Ascending aorta (tissue), 2 donors: Measurements from ENCODE around the gene SRGAP3. TPM values are rescaled to one million over a fixed set of nuclear protein-coding genes. Genes with fewer than 3 reads are reported as not detected.

Source experiments
- DNase-seq, 2 donors: peaks; one replicate each; pipeline ENCODE4 v3.0.0-alpha.2; 2019; ENCODE audit warnings: low spot score in 2 of 2
- H3K27ac ChIP-seq, 2 donors: fragments of 200-600 bp; sonication (generic); one replicate each; pipeline ENCODE4 v1.5.1; 2016 to 2017; ENCODE audit warnings: mild to moderate bottlenecking in 1 of 2
- H3K27me3 ChIP-seq: fragments of 200-600 bp; sonication (generic); one replicate; pipeline ENCODE4 v1.5.1; 2017
- H3K36me3 ChIP-seq, 2 donors: fragments of 200-600 bp; sonication (generic); one replicate each; pipeline ENCODE4 v1.5.1; 2016
- H3K4me1 ChIP-seq, 2 donors: fragments of 200-600 bp; sonication (generic); one replicate each; pipeline ENCODE4 v1.5.1; 2016 to 2017; ENCODE audit warnings: mild to moderate bottlenecking in 1 of 2
- H3K4me3 ChIP-seq, 2 donors: fragments of 200-600 bp; sonication (generic); one replicate each; pipeline ENCODE4 v1.5.1; 2016 to 2017; ENCODE audit warnings: mild to moderate bottlenecking in 1 of 2
- H3K9me3 ChIP-seq, 2 donors: fragments of 200-600 bp; sonication (generic); one replicate each; pipeline ENCODE4 v1.5.1; 2016
- CTCF ChIP-seq, 3 experiments: fragments of 200-600 bp in 2 of 3; fragments of 450-650 bp in 1 of 3; sonication (generic) in 2 of 3; IDR thresholded peaks; one replicate each; pipeline ENCODE4 v1.5.1; 2016 to 2019; ENCODE audit warnings: antibody characterized with exemption in 3 of 3, mild to moderate bottlenecking in 1 of 3, moderate library complexity in 1 of 3
- intact Hi-C: fragments of 100-400 bp; cut with DNase I; formaldehyde crosslinking; loops from one replicate; pipeline ENCODE4 v1.15.1; 2023
- total RNA-seq: library from RNA; depleted of rRNA; stranded (reverse); fragments of >200 nt; gene quantifications from one replicate; pipeline ENCODE4 v1.1.0, GENCODE V29; 2016

SRGAP3 gene
- total RNA-seq, 1 donor from 2014 or later = 1.6 TPM

GRCh38 chr3:9217784-9218513 lies 31.5 kb downstream of the SRGAP3 start:
- Histone ChIP-seq H3K4me3 (no peak overlapping the region), H3K4me1 (no peaks in the 10 kb centered on the region), H3K27ac (no peak overlapping the region), H3K27me3 (no peaks in the 10 kb centered on the region), H3K36me3 (no peaks in the 10 kb centered on the region), H3K9me3 (no peaks in the 10 kb centered on the region)
- intact Hi-C loops = no loop called here
- TF ChIP-seq CTCF (IDR thresholded peaks at IDR 0.05) = no peak
- DNase-seq = no peak

GRCh38 chr3:9216736-9217135 lies 32.7 kb downstream of the SRGAP3 start:
- intact Hi-C loops = no loop called here

GRCh38 chr3:9214599-9214998 lies 34.8 kb downstream of the SRGAP3 start:
- intact Hi-C loops = no loop called here
- H3K9me3 ChIP-seq = no peaks in the 10 kb centered on the region
- no peak overlapping the region for H3K27ac ChIP-seq
- no peak overlapping the region for H3K4me3 ChIP-seq
- no peaks in the 10 kb centered on the region for H3K4me1 ChIP-seq
- no peaks in the 10 kb centered on the region for H3K36me3 ChIP-seq
- H3K27me3 ChIP-seq = no peaks in the 10 kb centered on the region
- DNase-seq = no peak
- TF ChIP-seq CTCF (IDR thresholded peaks at IDR 0.05) = no peak

More at GRCh38 chr3:9216736-9217135, 32.7 kb downstream of the SRGAP3 start:
- DNase-seq = no peak
- no peak for TF ChIP-seq CTCF (IDR thresholded peaks at IDR 0.05)
- Histone ChIP-seq H3K27me3 (no peaks in the 10 kb centered on the region), H3K9me3 (no peaks in the 10 kb centered on the region), H3K27ac (no peak overlapping the region), H3K4me3 (no peak overlapping the region), H3K36me3 (no peaks in the 10 kb centered on the region), H3K4me1 (no peaks in the 10 kb centered on the region)

- DNase-seq = no peak
- H3K9me3 ChIP-seq = no peaks in the 10 kb centered on the region
- intact Hi-C loops = no loop called here
- H3K27ac ChIP-seq = no peak overlapping the region
- no peaks in the 10 kb centered on the region for H3K36me3 ChIP-seq
- no peaks in the 10 kb centered on the region for H3K27me3 ChIP-seq
- no peak overlapping the region for H3K4me3 ChIP-seq
- no peak for TF ChIP-seq CTCF (IDR thresholded peaks at IDR 0.05)
- no peaks in the 10 kb centered on the region for H3K4me1 ChIP-seq
These were observed 35.3 kb downstream of the SRGAP3 start for GRCh38 chr3:9214185-9214584.

GRCh38 chr3:9213019-9213634 lies 36.3 kb downstream of the SRGAP3 start:
- no peaks in the 10 kb centered on the region for H3K4me1 ChIP-seq
- intact Hi-C loops = no loop called here
- H3K27me3 ChIP-seq = no peaks in the 10 kb centered on the region
- no peak for TF ChIP-seq CTCF (IDR thresholded peaks at IDR 0.05)
- H3K27ac ChIP-seq = no peak overlapping the region
- no peaks in the 10 kb centered on the region for H3K36me3 ChIP-seq
- DNase-seq = no peak
- no peaks in the 10 kb centered on the region for H3K9me3 ChIP-seq
- no peak overlapping the region for H3K4me3 ChIP-seq
